Measurements from ENCODE around the gene RNF213.
"Not testable (repeated sequence)": the region's sequence is repeated elsewhere in the genome, so short reads cannot be mapped to it uniquely, and the experiment has no call there.

The RNF213 gene

GRCh38 chr17:80225230-80225629 lies 35.4 kb upstream of the RNF213 start:
- DNase-seq, result no peak

- DNase-seq, result no peak
Measured at GRCh38 chr17:80227156-80227555, 33.5 kb upstream of the RNF213 start.

- no peak for DNase-seq
Measured at GRCh38 chr17:80227666-80228065, 33.0 kb upstream of the RNF213 start.

GRCh38 chr17:80228477-80228876 lies 32.2 kb upstream of the RNF213 start:
- DNase-seq, result no peak

- no peak for DNase-seq
Measured at GRCh38 chr17:80229011-80229410, 31.6 kb upstream of the RNF213 start.

GRCh38 chr17:80232438-80232837 lies 28.2 kb upstream of the RNF213 start:
- DNase-seq, result no peak

- no peak for DNase-seq
Measured at GRCh38 chr17:80233202-80233601, 27.4 kb upstream of the RNF213 start.

GRCh38 chr17:80236911-80237310 lies 23.7 kb upstream of the RNF213 start:
- no peak for DNase-seq

GRCh38 chr17:80237386-80237785 lies 23.3 kb upstream of the RNF213 start:
- DNase-seq, result no peak

GRCh38 chr17:80242505-80242904 lies 18.1 kb upstream of the RNF213 start:
- DNase-seq, result no peak

- no peak for DNase-seq
Measured at GRCh38 chr17:80243526-80244433, 16.9 kb upstream of the RNF213 start.

GRCh38 chr17:80244448-80244847 lies 16.2 kb upstream of the RNF213 start:
- not testable (repeated sequence) for DNase-seq

GRCh38 chr17:80244871-80245509 lies 15.7 kb upstream of the RNF213 start:
- no peak for DNase-seq

- DNase-seq, result no peak
Measured at GRCh38 chr17:80245566-80246265, 14.9 kb upstream of the RNF213 start.

GRCh38 chr17:80246266-80246681 lies 14.4 kb upstream of the RNF213 start:
- no peak for DNase-seq

- DNase-seq, result no peak
Measured at GRCh38 chr17:80246726-80247125, 13.9 kb upstream of the RNF213 start.

- DNase-seq, result no peak
Measured at GRCh38 chr17:80247561-80247960, 13.1 kb upstream of the RNF213 start.

- no peak for DNase-seq
Measured at GRCh38 chr17:80248001-80248893, 12.4 kb upstream of the RNF213 start.

- no peak for DNase-seq
Measured at GRCh38 chr17:80248894-80249710, 11.6 kb upstream of the RNF213 start.

- no peak for DNase-seq
Measured at GRCh38 chr17:80251966-80252365, 8.7 kb upstream of the RNF213 start.

GRCh38 chr17:80252871-80253270 lies 7.8 kb upstream of the RNF213 start:
- no peak for DNase-seq

Measured in DMS79 treated with DMSO at 0.1 percent for 48 hours (cell line).